ENCODE data around the gene LRRC30.

Gene LRRC30

DNA sequence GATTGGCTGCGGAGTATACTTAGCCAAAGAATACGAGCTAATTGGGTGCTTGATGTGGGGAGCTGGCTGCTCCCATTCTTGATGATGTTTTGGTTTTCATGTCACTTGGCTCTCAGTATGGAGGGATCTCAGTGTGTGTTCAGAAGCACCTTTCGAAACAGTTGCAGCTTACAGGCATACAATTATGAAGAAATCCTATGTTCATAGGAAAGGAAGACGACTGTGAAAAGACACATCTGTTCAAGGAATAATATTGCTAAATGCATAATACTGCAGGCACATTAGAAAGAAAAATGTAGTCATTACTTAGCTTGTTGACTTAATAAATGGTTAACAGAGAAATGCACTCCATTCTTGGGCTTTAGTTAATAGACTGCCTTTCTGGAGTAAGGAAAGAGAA lies 4.1 kb downstream of the LRRC30 start:
- no peaks in the 10 kb centered on the region for H3K4me1 ChIP-seq (ENCODE audit: insufficient read depth, low read length, severe bottlenecking)
- H3F3A ChIP-seq (ENCODE audit: insufficient read depth, low read length): no peaks in the 10 kb centered on the region
- H3K4me2 ChIP-seq (ENCODE audit: low read length): no peak overlapping the region
- no peaks in the 10 kb centered on the region for H3K9me3 ChIP-seq (ENCODE audit: low read length)
- H3K79me2 ChIP-seq (ENCODE audit: insufficient read depth, low read length): no peaks in the 10 kb centered on the region
- H3K27me3 ChIP-seq (ENCODE audit: insufficient read depth, low read length): no peaks in the 10 kb centered on the region
- H3K36me3 ChIP-seq (ENCODE audit: insufficient read depth, low read length): no peaks in the 10 kb centered on the region
- H3K9ac ChIP-seq (ENCODE audit: low read length): no peak overlapping the region
- H3K9me2 ChIP-seq (ENCODE audit: low read depth, low read length): no peaks in the 10 kb centered on the region
- H4K20me1 ChIP-seq (ENCODE audit: insufficient read depth, low read length): no peaks in the 10 kb centered on the region
- no peak overlapping the region for H2AFZ ChIP-seq (ENCODE audit: low read length)
- no peak overlapping the region for H3K27ac ChIP-seq (ENCODE audit: low read depth, low read length, poor library complexity, severe bottlenecking)
- no peak overlapping the region for H3K4me3 ChIP-seq (ENCODE audit: low read depth, low read length, poor library complexity, severe bottlenecking)
- no peak for TF ChIP-seq CTCF (IDR thresholded peaks at IDR 0.05; ENCODE audit: low read length)
- no peak for TF ChIP-seq EZH2 (IDR thresholded peaks at IDR 0.05; ENCODE audit: borderline replicate concordance, low read length)

GRCh38 chr18:7236072-7236471 lies 5.2 kb downstream of the LRRC30 start:
- H3K27me3 ChIP-seq (ENCODE audit: insufficient read depth, low read length): no peaks in the 10 kb centered on the region
- H3K4me3 ChIP-seq (ENCODE audit: low read depth, low read length, poor library complexity, severe bottlenecking): no peak overlapping the region
- no peaks in the 10 kb centered on the region for H3K9me2 ChIP-seq (ENCODE audit: low read depth, low read length)
- no peaks in the 10 kb centered on the region for H3F3A ChIP-seq (ENCODE audit: insufficient read depth, low read length)
- no peak overlapping the region for H3K27ac ChIP-seq (ENCODE audit: low read depth, low read length, poor library complexity, severe bottlenecking)
- H3K4me1 ChIP-seq (ENCODE audit: insufficient read depth, low read length, severe bottlenecking): no peaks in the 10 kb centered on the region
- H3K79me2 ChIP-seq (ENCODE audit: insufficient read depth, low read length): no peaks in the 10 kb centered on the region
- no peaks in the 10 kb centered on the region for H3K36me3 ChIP-seq (ENCODE audit: insufficient read depth, low read length)
- no peaks in the 10 kb centered on the region for H3K9me3 ChIP-seq (ENCODE audit: low read length)
- TF ChIP-seq CTCF (IDR thresholded peaks at IDR 0.05; ENCODE audit: low read length) (no peak), EZH2 (IDR thresholded peaks at IDR 0.05; ENCODE audit: borderline replicate concordance, low read length) (no peak)
- H2AFZ ChIP-seq (ENCODE audit: low read length): no peak overlapping the region
- no peak overlapping the region for H3K9ac ChIP-seq (ENCODE audit: low read length)
- no peak overlapping the region for H3K4me2 ChIP-seq (ENCODE audit: low read length)
- H4K20me1 ChIP-seq (ENCODE audit: insufficient read depth, low read length): no peaks in the 10 kb centered on the region

GRCh38 chr18:7236933-7237332 lies 6.0 kb downstream of the LRRC30 start:
- TF ChIP-seq CTCF (IDR thresholded peaks at IDR 0.05; ENCODE audit: low read length): no peak
- TF ChIP-seq EZH2 (IDR thresholded peaks at IDR 0.05; ENCODE audit: borderline replicate concordance, low read length): no peak
- Histone ChIP-seq H4K20me1 (ENCODE audit: insufficient read depth, low read length) (no peaks in the 10 kb centered on the region), H3K79me2 (ENCODE audit: insufficient read depth, low read length) (no peaks in the 10 kb centered on the region), H3K27ac (ENCODE audit: low read depth, low read length, poor library complexity, severe bottlenecking) (no peak overlapping the region), H3K9me3 (ENCODE audit: low read length) (no peaks in the 10 kb centered on the region), H3K4me3 (ENCODE audit: low read depth, low read length, poor library complexity, severe bottlenecking) (no peak overlapping the region), H3K9ac (ENCODE audit: low read length) (no peak overlapping the region), H2AFZ (ENCODE audit: low read length) (no peak overlapping the region), H3K4me2 (ENCODE audit: low read length) (no peak overlapping the region), H3F3A (ENCODE audit: insufficient read depth, low read length) (no peaks in the 10 kb centered on the region), H3K4me1 (ENCODE audit: insufficient read depth, low read length, severe bottlenecking) (no peaks in the 10 kb centered on the region), H3K9me2 (ENCODE audit: low read depth, low read length) (no peaks in the 10 kb centered on the region), H3K36me3 (ENCODE audit: insufficient read depth, low read length) (no peaks in the 10 kb centered on the region), H3K27me3 (ENCODE audit: insufficient read depth, low read length) (no peaks in the 10 kb centered on the region)

All from OCI-LY1 (cell line).